HuH-7 (cell line): ENCODE data around the gene HLA-DOB.

Experiments
- DNase-seq: peaks from one replicate; pipeline ENCODE4 v3.0.0; 2011; ENCODE audit warnings: low spot score

HLA-DOB gene

GRCh38 chr6:32843331-32843978 is 26.7 kb upstream of the HLA-DOB start:
- no peak for DNase-seq

GRCh38 chr6:32842690-32843089 is 25.9 kb upstream of the HLA-DOB start:
- no peak for DNase-seq

- no peak for DNase-seq
Measured at GRCh38 chr6:32842021-32842650, 25.3 kb upstream of the HLA-DOB start.

- no peak for DNase-seq
Measured at GRCh38 chr6:32840604-32841246, 23.9 kb upstream of the HLA-DOB start.

- DNase-seq = no peak
Measured at GRCh38 chr6:32839356-32839755, 22.6 kb upstream of the HLA-DOB start.

GRCh38 chr6:32838114-32838958 is 21.5 kb upstream of the HLA-DOB start, which contains the start of gene TAP2:
Gene TAP2, minus strand, starts transcription at chr6:32838739. Its CDS starts 506 bp downstream, at chr6:32838233.
- DNase-seq = peak; percentile 90

- no peak for DNase-seq
Measured at GRCh38 chr6:32837651-32838113, 20.9 kb upstream of the HLA-DOB start.

GRCh38 chr6:32836873-32837272 is 20.1 kb upstream of the HLA-DOB start:
- no peak for DNase-seq

GRCh38 chr6:32835167-32835893 is 18.5 kb upstream of the HLA-DOB start:
- DNase-seq = no peak

GRCh38 chr6:32833664-32834063 is 16.9 kb upstream of the HLA-DOB start:
- no peak for DNase-seq

- no peak for DNase-seq
Measured at GRCh38 chr6:32832535-32832934, 15.7 kb upstream of the HLA-DOB start.

- DNase-seq = no peak
Measured at GRCh38 chr6:32830936-32831335, 14.1 kb upstream of the HLA-DOB start.

- DNase-seq = no peak
Measured at GRCh38 chr6:32830017-32830416, 13.2 kb upstream of the HLA-DOB start.

- DNase-seq = no peak
Measured at GRCh38 chr6:32829495-32829894, 12.7 kb upstream of the HLA-DOB start.

- no peak for DNase-seq
Measured at GRCh38 chr6:32827025-32827424, 10.2 kb upstream of the HLA-DOB start.

- DNase-seq = no peak
Measured at GRCh38 chr6:32825966-32826365, 9.2 kb upstream of the HLA-DOB start.

GRCh38 chr6:32819729-32820128 is 2.9 kb upstream of the HLA-DOB start:
- DNase-seq = no peak

- DNase-seq = no peak
Measured at GRCh38 chr6:32818867-32819266, 2.1 kb upstream of the HLA-DOB start.

GRCh38 chr6:32815996-32816395 is 806 bp downstream of the HLA-DOB start:
- no peak for DNase-seq

- no peak for DNase-seq
Measured at GRCh38 chr6:32815115-32815514, 1.7 kb downstream of the HLA-DOB start.

- no peak for DNase-seq
Measured at GRCh38 chr6:32814145-32814544, 2.7 kb downstream of the HLA-DOB start.

- no peak for DNase-seq
Measured at GRCh38 chr6:32809171-32809570, 7.6 kb downstream of the HLA-DOB start.
